Skeletal muscle satellite cell (primary cell): ENCODE results near the gene CACNA1B.

Source experiments
- H3K27me3 ChIP-seq: 2 replicates; pipeline ENCODE4 v1.7.0; 2013; ENCODE audit warnings: low read length; ENCODE audit not compliant: control insufficient read depth, insufficient read depth
- H3K36me3 ChIP-seq: 2 replicates; pipeline ENCODE4 v1.7.0; 2013; ENCODE audit warnings: mild to moderate bottlenecking, control low read depth, low read length; ENCODE audit not compliant: insufficient read depth
- H3K4me1 ChIP-seq: 2 replicates; pipeline ENCODE4 v1.7.0; 2013; ENCODE audit warnings: low read length; ENCODE audit not compliant: control insufficient read depth, insufficient read depth
- H3K4me2 ChIP-seq: 2 replicates; pipeline ENCODE4 v1.7.0; 2013; ENCODE audit warnings: mild to moderate bottlenecking, low read length
- H3K4me3 ChIP-seq: 2 replicates; pipeline ENCODE4 v1.7.0; 2013; ENCODE audit warnings: low read length
- H3K9ac ChIP-seq: 2 replicates; pipeline ENCODE4 v1.7.0; 2013; ENCODE audit warnings: mild to moderate bottlenecking, low read depth, low read length, moderate library complexity
- H3K9me3 ChIP-seq: replicated peaks from 2 replicates; pipeline ENCODE4 v1.7.0; 2013; ENCODE audit warnings: mild to moderate bottlenecking, control low read depth, low read length

CACNA1B gene

DNA sequence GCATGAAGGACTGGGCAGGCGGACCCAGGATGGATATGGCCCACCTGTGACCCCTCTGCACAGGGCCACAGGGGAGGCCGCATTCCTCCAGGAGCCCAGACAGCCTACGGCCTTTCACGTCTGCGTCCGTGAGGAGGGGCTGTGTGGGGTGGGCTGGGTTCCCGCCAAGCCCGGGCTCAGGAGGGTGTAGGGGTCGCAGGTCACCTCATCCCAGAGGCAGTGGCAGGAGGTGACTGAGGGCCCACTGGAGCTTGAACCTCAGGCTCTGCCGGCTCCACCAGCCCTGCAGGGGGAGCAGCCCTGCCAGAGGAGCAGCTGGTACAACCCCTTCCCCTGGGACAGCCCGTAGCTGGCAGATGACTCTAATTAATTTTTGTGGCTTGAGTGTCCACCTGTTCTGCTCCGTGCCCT, 40.7 kb upstream of the CACNA1B start:
- no peak overlapping the region for H3K4me3 ChIP-seq
- H3K9me3 ChIP-seq, result no peaks in the 10 kb centered on the region
- peaks cover 33% of the 10 kb centered on the region for H3K36me3 ChIP-seq
- H3K27me3 ChIP-seq, result no peaks in the 10 kb centered on the region
- no peak overlapping the region for H3K4me2 ChIP-seq
- H3K4me1 ChIP-seq, result no peaks in the 10 kb centered on the region
- H3K9ac ChIP-seq, result no peak overlapping the region

DNA sequence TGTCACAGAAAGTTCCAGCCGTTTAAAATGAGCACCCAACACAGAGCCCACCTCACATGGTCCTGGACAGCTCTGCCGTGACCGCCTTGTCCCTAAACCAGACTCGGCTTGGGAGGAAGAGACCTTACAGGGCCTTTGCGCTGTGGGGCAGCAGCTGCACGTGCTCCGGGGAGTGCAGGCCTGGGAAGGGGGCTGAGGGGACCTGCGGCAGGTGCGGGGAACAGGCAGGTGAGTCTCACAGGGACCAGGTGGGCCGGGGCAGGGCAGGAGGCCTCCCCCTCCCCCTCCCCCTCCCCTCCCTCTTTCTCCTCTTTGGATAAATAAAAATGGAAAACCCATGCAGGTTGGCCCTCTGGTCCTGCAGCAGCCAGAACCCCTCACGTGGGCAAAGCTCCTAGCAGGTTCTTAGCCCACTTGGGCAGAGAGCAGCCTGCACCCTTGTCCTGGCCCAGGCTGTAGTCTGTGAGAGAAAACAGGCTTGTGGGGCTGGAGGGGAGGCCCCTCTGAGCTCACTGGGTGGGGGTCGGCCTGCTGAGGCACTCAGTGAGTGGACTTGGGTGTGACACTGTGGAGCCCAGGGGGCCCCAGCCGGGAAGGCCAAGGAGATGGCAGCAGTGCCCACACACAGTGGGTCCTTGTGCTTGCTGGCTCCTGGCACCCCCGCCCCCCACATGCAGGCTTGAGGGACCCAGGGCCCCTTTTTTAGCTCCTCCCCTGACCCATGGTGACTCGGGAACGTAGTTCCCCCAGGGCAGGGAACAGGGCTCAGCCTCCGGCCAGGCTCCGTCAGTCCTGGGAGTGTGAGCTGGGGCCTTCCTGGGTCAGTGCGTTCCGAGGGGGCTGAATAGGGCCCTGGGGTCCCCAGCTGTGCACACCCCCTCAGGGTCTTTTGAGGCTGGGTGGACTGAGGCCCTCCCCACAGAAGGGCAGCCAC, 40.0 kb upstream of the CACNA1B start:
- H3K9me3 ChIP-seq, result no peaks in the 10 kb centered on the region
- H3K4me2 ChIP-seq, result no peak overlapping the region
- H3K36me3 ChIP-seq, result peaks cover 33% of the 10 kb centered on the region
- no peak overlapping the region for H3K4me3 ChIP-seq
- no peaks in the 10 kb centered on the region for H3K4me1 ChIP-seq
- H3K27me3 ChIP-seq, result no peaks in the 10 kb centered on the region
- no peak overlapping the region for H3K9ac ChIP-seq

DNA sequence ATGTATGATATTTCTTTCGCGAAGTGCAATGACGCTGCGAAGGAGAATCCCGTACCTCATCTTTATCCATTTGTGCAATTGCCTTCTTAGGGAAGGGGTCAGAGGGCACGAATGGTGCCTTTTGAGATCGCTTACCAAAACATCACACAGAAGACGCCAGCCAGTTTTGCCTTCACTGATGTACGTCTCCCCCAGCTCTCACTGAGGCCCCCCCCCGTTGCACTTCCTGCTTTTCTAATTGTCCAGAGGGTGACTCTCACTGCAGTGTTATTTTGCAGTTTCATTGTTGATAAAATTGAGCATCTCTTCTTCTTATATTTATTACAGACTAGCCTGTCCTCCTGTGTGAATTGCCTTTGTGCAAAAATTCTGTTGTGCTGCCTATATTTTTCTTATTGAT, 39.0 kb upstream of the CACNA1B start:
- Histone ChIP-seq H3K4me2 (no peak overlapping the region), H3K4me1 (no peaks in the 10 kb centered on the region), H3K27me3 (no peaks in the 10 kb centered on the region), H3K36me3 (peaks cover 27% of the 10 kb centered on the region), H3K9ac (no peak overlapping the region), H3K9me3 (no peaks in the 10 kb centered on the region), H3K4me3 (no peak overlapping the region)

DNA sequence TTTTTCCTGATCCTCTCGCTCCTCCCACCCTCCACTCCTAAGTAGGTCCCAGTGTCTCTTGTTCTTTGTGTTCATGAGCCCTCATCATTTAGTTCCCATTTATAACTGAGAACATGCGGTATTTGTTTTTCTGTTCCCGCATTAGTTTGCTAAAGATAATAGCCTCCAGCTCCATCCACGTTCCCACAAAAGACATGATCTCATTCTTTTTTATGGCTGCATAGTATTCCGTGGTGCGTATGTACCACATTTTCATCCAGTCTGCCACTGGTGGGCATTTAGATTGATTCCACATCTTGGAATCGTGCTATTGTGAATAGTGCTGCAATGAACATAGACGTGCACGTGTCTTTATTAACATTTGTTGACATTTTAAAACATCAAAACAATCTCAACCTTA, 34.2 kb upstream of the CACNA1B start:
- no peak overlapping the region for H3K4me3 ChIP-seq
- H3K9me3 ChIP-seq, result no peaks in the 10 kb centered on the region
- no peaks in the 10 kb centered on the region for H3K27me3 ChIP-seq
- no peak overlapping the region for H3K9ac ChIP-seq
- H3K4me1 ChIP-seq, result no peaks in the 10 kb centered on the region
- H3K4me2 ChIP-seq, result no peak overlapping the region
- peaks cover 2% of the 10 kb centered on the region for H3K36me3 ChIP-seq

DNA sequence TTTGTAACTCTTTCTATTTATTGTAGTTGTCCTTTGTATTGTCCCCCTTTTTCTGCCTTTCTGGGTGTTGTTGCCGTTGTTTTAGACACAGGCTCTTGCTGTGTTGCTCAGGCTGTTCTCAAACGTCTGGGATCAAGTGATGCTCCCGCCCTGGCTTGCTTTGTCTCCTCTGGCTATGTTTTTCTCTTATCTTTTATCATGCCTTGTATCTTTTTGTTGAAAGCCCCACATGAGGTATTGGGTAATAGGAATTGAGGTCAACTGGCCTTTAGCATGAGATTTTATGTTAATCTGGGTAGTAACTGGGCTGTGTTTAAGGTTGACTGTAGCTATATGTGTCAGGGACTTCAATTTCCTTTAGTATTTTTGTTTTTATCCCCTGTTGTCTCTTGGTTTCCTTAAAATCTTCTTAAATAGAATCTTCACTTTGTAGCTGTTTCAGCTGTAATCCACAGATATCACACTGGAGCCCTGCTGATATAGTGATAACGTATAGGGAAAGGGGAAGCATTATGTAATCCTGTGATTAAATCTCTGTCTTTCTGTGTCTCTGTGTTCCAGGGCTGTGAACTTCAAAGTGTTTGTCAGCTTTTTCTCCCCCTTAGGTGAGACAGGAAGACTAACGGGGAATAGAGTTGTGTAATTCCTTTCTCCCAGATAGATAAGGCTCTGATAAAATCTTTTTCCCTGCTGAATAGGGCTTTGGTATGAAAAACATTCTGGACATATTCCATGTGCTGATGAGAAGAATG, 25.9 kb upstream of the CACNA1B start:
- Histone ChIP-seq H3K27me3 (no peaks in the 10 kb centered on the region), H3K4me3 (no peak overlapping the region), H3K9me3 (no peaks in the 10 kb centered on the region), H3K4me1 (no peaks in the 10 kb centered on the region), H3K4me2 (no peak overlapping the region), H3K36me3 (no peaks in the 10 kb centered on the region), H3K9ac (no peak overlapping the region)

DNA sequence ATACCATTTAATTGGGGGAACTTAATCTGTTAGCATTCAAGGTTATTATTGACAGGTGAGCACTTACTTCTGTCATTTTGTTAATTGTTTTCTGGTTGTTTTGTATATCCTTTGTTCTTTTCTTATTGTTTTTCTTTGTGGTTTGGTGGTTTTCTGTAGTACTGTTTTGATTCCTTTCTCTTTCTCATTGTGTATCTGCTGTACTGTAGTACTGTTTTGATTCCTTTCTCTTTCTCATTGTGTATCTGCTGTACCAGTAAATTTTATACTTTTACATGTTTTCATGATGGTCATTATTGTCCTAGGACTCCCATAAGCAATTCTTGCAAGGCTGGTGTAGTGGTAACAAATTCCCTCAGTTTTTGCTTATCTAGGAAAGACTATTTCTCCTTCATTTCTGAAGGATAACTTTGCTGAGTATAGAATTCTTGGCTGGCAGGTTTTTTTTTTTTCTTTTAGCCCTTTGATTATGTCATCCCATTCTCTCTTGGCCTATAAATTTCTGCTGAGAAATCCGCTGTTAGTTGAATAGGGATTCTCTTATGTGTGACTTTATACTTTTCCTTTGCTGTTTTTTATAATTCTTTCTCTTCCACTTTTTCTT, 24.1 kb upstream of the CACNA1B start:
- Histone ChIP-seq H3K9me3 (no peaks in the 10 kb centered on the region), H3K4me1 (no peaks in the 10 kb centered on the region), H3K4me2 (no peak overlapping the region), H3K27me3 (no peaks in the 10 kb centered on the region), H3K9ac (no peak overlapping the region), H3K36me3 (no peaks in the 10 kb centered on the region), H3K4me3 (no peak overlapping the region)

DNA sequence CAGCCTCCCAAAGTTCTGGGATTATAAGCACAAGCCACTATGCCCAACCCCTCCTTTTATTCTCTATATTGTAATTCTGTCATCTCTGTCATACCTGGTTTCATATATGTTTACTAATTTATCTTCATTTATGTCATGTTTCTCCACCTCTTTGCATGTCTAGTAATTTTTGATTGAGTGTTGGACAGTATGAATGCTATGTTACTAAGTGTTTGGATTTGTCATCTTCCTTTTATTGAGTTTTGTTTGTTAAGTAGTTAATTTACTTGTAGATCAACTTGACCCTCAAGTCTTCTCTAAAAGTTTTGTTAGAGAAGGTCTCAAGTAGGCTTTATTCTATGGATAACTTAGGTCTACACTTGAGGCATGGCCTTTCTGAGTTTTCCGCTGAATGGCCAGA, 17.2 kb upstream of the CACNA1B start:
- H3K4me1 ChIP-seq, result no peaks in the 10 kb centered on the region
- H3K9me3 ChIP-seq, result no peaks in the 10 kb centered on the region
- no peak overlapping the region for H3K4me3 ChIP-seq
- H3K36me3 ChIP-seq, result no peaks in the 10 kb centered on the region
- H3K9ac ChIP-seq, result no peak overlapping the region
- no peak overlapping the region for H3K4me2 ChIP-seq
- H3K27me3 ChIP-seq, result no peaks in the 10 kb centered on the region

DNA sequence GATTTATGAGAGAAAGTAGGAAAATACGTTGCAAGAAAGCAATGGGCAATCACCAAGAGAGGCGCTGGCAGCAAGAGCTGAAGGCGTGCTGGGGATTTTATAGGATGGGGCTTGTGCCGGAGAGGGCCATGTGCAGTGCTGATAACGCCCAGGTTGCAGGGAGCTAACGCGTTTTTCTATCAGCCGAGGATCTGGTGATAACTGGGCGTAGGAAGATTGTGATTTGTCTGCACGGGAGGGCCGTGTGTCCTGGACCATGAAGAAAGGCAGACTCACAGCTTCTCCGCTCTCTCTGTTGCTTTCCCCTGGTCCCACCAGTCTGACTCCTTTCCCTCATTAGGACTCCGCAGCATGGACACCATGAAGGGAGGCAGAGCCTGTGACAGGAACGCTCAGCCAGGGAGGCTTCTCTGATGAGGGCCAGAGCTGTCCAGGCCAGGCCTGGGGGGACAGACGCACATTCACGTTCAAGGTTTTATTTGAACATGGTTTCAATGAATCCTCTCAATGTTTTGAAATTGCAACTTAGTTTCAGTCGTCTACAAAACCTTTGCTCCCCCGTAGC, 11.9 kb upstream of the CACNA1B start:
- Histone ChIP-seq H3K9me3 (no peaks in the 10 kb centered on the region), H3K9ac (no peak overlapping the region), H3K36me3 (no peaks in the 10 kb centered on the region), H3K4me3 (no peak overlapping the region), H3K27me3 (no peaks in the 10 kb centered on the region), H3K4me2 (no peak overlapping the region), H3K4me1 (no peaks in the 10 kb centered on the region)

DNA sequence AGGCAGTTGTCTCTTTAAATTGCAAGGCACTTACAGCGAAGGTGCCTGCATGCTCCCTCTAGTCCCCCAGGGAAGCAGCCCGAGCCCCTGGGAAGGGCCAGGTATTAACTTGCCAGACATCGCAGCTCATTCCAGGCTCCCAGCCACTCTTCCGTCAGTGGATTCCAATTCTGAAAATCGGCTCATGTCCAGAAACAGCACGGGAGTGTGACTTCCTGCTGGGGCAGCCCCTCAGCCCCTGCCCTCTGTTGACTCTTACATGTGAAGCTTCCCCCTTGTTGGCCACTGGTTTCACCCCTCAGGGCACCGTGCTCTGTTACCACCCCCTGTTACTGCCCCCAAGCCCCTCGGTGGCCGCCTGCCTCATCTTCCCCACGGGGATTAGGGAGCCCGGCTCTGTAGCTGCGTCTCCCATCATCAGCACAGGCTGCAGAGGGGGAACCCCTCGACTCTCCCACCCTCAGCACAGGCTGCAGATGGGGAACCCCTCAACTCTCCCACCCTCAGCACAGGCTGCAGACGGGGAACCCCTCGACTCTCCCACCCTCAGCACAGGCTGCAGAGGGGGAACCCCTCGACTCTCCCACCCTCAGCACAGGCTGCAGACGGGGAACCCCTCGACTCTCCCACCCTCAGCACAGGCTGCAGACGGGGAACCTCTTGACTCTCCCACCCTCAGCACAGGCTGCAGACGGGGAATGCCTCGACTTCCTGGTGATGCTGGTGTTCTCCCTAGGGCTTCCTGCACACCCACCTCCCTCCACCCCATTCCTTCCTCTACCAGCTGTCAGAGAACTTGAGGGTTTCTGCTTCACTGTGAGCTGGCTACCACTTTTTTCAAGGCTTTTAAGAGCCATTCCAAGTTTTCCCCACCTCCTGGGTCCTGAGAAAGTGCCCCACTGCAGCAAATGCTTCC, 11.1 kb upstream of the CACNA1B start:
- Histone ChIP-seq H3K9ac (no peak overlapping the region), H3K4me3 (no peak overlapping the region), H3K27me3 (no peaks in the 10 kb centered on the region), H3K4me2 (no peak overlapping the region), H3K9me3 (no peaks in the 10 kb centered on the region), H3K4me1 (no peaks in the 10 kb centered on the region), H3K36me3 (no peaks in the 10 kb centered on the region)

DNA sequence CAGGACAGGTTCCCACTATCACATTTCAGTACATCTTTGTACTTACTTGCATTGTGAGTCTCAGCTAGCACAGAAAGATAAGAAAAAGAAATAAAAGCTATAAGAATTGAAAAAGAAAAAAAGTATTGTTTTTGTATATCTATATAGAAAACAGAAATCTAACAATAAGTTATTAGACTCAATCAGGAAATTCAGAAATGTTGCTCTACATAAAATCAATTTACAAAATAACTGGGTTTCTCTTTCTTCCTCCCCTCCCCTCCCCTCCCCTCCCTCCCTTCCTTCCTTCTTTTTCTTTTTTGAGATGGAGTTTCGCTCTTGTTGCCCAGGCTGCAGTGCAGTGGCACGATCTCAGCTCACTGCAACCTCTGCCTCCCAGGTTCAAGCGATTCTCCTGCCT, 7.2 kb upstream of the CACNA1B start:
- Histone ChIP-seq H3K27me3 (no peaks in the 10 kb centered on the region), H3K4me2 (no peak overlapping the region), H3K4me3 (no peak overlapping the region)

More for the DNA sequence above, 7.2 kb upstream of the CACNA1B start:
- H3K4me1 ChIP-seq, result no peaks in the 10 kb centered on the region
- no peak overlapping the region for H3K9ac ChIP-seq
- no peaks in the 10 kb centered on the region for H3K36me3 ChIP-seq
- H3K9me3 ChIP-seq, result no peaks in the 10 kb centered on the region
